Mesodermal cell (in vitro differentiated cells): ENCODE measurements around the gene PTGR3.
"Not testable (repeated sequence)": the region's sequence is repeated elsewhere in the genome, so short reads cannot be mapped to it uniquely, and the experiment has no call there.

Experiments
- H3K27ac ChIP-seq: 2 replicates; pipeline ENCODE4 v1.7.0; 2013; ENCODE audit warnings: mild to moderate bottlenecking, low read depth, low read length, moderate library complexity; ENCODE audit not compliant: severe bottlenecking
- H3K36me3 ChIP-seq: 2 replicates; pipeline ENCODE4 v1.7.1; 2013; ENCODE audit warnings: mild to moderate bottlenecking, low read length, moderate library complexity; ENCODE audit not compliant: control insufficient read depth, insufficient read depth
- H3K4me1 ChIP-seq: one replicate; pipeline ENCODE4 v1.7.1; 2013; ENCODE audit warnings: mild to moderate bottlenecking, low read length; ENCODE audit not compliant: insufficient read depth, control insufficient read depth, poor library complexity, severe bottlenecking
- H3K4me3 ChIP-seq: 2 replicates; pipeline ENCODE4 v1.7.0; 2013; ENCODE audit warnings: low read length, control low read depth, mild to moderate bottlenecking; ENCODE audit not compliant: insufficient read depth, poor library complexity, severe bottlenecking; ENCODE audit errors: extremely low read depth
- H3K9me3 ChIP-seq: 2 replicates; pipeline ENCODE4 v1.7.1; 2013; ENCODE audit warnings: mild to moderate bottlenecking, low read length, moderate library complexity; ENCODE audit not compliant: control insufficient read depth
- WGBS, 2 experiments: methylation state at CpG; one replicate each; pipeline ENCODE4 v1.1.5; 2013; ENCODE audit warnings: missing lambda C conversion rate in 2 of 2; ENCODE audit not compliant: insufficient coverage in 2 of 2; 5-methylcytosine and 5-hydroxymethylcytosine counted together

Gene PTGR3

GRCh38 chr18:75200605-75201280 lies 8.2 kb downstream of the PTGR3 start:
- H3K9me3 ChIP-seq = no peaks in the 10 kb centered on the region
- H3K36me3 ChIP-seq = peaks cover 13% of the 10 kb centered on the region
- H3K4me3 ChIP-seq = no peak overlapping the region
- no peak overlapping the region for H3K27ac ChIP-seq
- WGBS, 2 experiments = 92 to 93% methylated on average over 2 of the region's 7 CpGs
- H3K4me1 ChIP-seq = peaks cover 7% of the 10 kb centered on the region

GRCh38 chr18:75200071-75200470 lies 8.9 kb downstream of the PTGR3 start:
- H3K27ac ChIP-seq = no peak overlapping the region

GRCh38 chr18:75199327-75199726 lies 9.6 kb downstream of the PTGR3 start:
- Histone ChIP-seq H3K4me3 (no peak overlapping the region), H3K36me3 (peaks cover 13% of the 10 kb centered on the region), H3K9me3 (no peaks in the 10 kb centered on the region), H3K4me1 (peaks cover 5% of the 10 kb centered on the region), H3K27ac (no peak overlapping the region)
- WGBS, 2 experiments = 94 to 95% methylated on average over 3 of the region's 4 CpGs

More at GRCh38 chr18:75200071-75200470, 8.9 kb downstream of the PTGR3 start:
- peaks cover 13% of the 10 kb centered on the region for H3K36me3 ChIP-seq
- H3K4me3 ChIP-seq = no peak overlapping the region
- WGBS, 2 experiments = 93 to 97% methylated on average over 12 of the region's 13 CpGs
- H3K4me1 ChIP-seq = peaks cover 7% of the 10 kb centered on the region
- no peaks in the 10 kb centered on the region for H3K9me3 ChIP-seq

- H3K9me3 ChIP-seq = no peaks in the 10 kb centered on the region
- H3K36me3 ChIP-seq = peaks cover 13% of the 10 kb centered on the region
- H3K4me1 ChIP-seq = no peaks in the 10 kb centered on the region
- 76% methylated on average over 2 of the region's 3 CpGs; no CpG with 5 or more reads in 1 of the 2 experiments for WGBS, 2 experiments
- no peak overlapping the region for H3K4me3 ChIP-seq
- no peak overlapping the region for H3K27ac ChIP-seq
Observed at GRCh38 chr18:75198036-75198435, 10.9 kb downstream of the PTGR3 start.

- Histone ChIP-seq H3K27ac (no peak overlapping the region), H3K4me1 (no peaks in the 10 kb centered on the region), H3K4me3 (no peak overlapping the region), H3K36me3 (no peaks in the 10 kb centered on the region), H3K9me3 (no peaks in the 10 kb centered on the region)
- 78 to 81% methylated on average over 5 of the region's 7 CpGs for WGBS, 2 experiments
Observed at GRCh38 chr18:75192899-75193298, 16.0 kb downstream of the PTGR3 start.

GRCh38 chr18:75189696-75190095 lies 19.2 kb downstream of the PTGR3 start:
- Histone ChIP-seq H3K4me3 (no peak overlapping the region), H3K4me1 (no peaks in the 10 kb centered on the region), H3K36me3 (no peaks in the 10 kb centered on the region), H3K9me3 (no peaks in the 10 kb centered on the region), H3K27ac (no peak overlapping the region)
- WGBS, 2 experiments = 93 to 95% methylated on average over 3 to 5 of the region's 6 CpGs

GRCh38 chr18:75187702-75188101 lies 21.2 kb downstream of the PTGR3 start:
- WGBS, 2 experiments = 93 to 95% methylated on average over 3 to 4 of the region's 4 CpGs
- not testable (repeated sequence) for H3K4me1 ChIP-seq, H3K4me3 ChIP-seq, H3K27ac ChIP-seq, H3K36me3 ChIP-seq, H3K9me3 ChIP-seq

GRCh38 chr18:75185460-75185859 lies 23.5 kb downstream of the PTGR3 start:
- no peaks in the 10 kb centered on the region for H3K36me3 ChIP-seq
- WGBS, 2 experiments = 88 to 100% methylated on average over 2 to 3 of the region's 3 CpGs
- H3K4me1 ChIP-seq = no peaks in the 10 kb centered on the region
- no peak overlapping the region for H3K4me3 ChIP-seq
- H3K9me3 ChIP-seq = no peaks in the 10 kb centered on the region
- H3K27ac ChIP-seq = no peak overlapping the region

GRCh38 chr18:75183973-75184493 lies 24.9 kb downstream of the PTGR3 start:
- no peaks in the 10 kb centered on the region for H3K4me1 ChIP-seq
- 87 to 90% methylated on average over 10 to 11 of the region's 14 CpGs for WGBS, 2 experiments
- H3K36me3 ChIP-seq = no peaks in the 10 kb centered on the region
- H3K9me3 ChIP-seq = no peaks in the 10 kb centered on the region
- no peak overlapping the region for H3K27ac ChIP-seq
- no peak overlapping the region for H3K4me3 ChIP-seq

GRCh38 chr18:75183524-75183923 lies 25.4 kb downstream of the PTGR3 start:
- Histone ChIP-seq H3K36me3 (no peaks in the 10 kb centered on the region), H3K9me3 (no peaks in the 10 kb centered on the region), H3K4me3 (no peak overlapping the region), H3K4me1 (no peaks in the 10 kb centered on the region), H3K27ac (no peak overlapping the region)
- 69 to 80% methylated on average over 3 to 4 of the region's 5 CpGs for WGBS, 2 experiments

- H3K9me3 ChIP-seq = no peaks in the 10 kb centered on the region
- H3K4me3 ChIP-seq = no peak overlapping the region
- WGBS, 2 experiments = 95 to 97% methylated on average over 9 to 11 of the region's 13 CpGs
Observed at GRCh38 chr18:75179819-75180600, 28.9 kb downstream of the PTGR3 start.

More at GRCh38 chr18:75179819-75180600, 28.9 kb downstream of the PTGR3 start:
- Histone ChIP-seq H3K27ac (no peak overlapping the region), H3K36me3 (no peaks in the 10 kb centered on the region), H3K4me1 (no peaks in the 10 kb centered on the region)
